Eye (tissue), 1 donor: ENCODE results near the gene IPCEF1.
"Not testable (repeated sequence)": the region's sequence is repeated elsewhere in the genome, so short reads cannot be mapped to it uniquely, and the experiment has no call there.

Source experiments
- DNase-seq: peaks from one replicate; pipeline ENCODE4 v3.0.0-alpha.2; 2015

IPCEF1 gene

GRCh38 chr6:154329350-154330170, 27.0 kb downstream of the IPCEF1 start:
- DNase-seq, result no peak

GRCh38 chr6:154327313-154327712, 29.3 kb downstream of the IPCEF1 start:
- not testable (repeated sequence) for DNase-seq

GRCh38 chr6:154325142-154325541, 31.5 kb downstream of the IPCEF1 start:
- DNase-seq, result no peak

DNA sequence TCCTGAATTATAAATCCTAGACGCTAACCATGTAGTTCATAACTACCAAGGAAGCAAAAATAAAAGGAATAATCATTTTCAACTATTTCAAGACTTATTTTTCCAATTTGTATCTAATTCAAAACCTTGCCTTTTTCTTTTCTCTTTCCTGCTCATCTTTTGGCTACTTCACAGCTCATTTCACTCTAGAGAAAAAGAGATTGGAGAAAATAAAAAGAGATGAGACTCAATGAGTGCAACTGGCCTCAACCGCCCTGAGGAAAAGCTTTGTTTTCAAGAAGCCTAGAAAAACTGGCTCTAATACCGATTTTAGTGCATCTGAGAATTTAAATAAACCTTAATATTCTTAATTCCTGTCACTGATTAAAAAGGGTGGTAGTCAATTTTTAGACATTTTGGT, 36.4 kb downstream of the IPCEF1 start:
- DNase-seq, result no peak

DNA sequence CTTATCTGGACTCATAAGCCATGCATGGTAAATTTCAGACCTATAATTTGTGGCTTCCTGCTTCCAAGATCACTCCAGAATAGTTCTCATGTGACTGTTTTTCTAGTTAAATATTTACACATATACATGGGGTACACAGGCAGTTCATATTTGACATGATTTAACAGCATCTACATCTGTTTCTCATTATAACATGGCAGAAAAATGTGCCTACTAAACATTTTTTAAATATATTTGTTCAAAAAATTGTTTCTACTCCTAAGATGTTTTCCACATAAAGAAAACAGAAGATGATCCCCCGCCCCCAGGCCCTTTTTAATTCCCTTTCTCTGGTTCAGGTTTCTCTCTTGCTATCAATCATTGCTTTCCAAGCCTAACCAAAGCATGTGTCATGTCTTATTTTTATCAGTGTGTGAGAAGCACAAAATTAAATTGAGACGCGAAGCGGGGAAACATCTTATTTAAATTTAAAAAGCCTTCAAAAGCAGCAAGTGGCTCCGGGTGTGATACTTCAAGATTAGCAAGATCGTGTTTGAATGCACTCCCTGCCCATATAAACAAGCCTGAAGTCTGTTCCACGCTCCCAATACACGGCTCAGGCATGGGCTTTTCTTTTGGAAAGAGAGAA, 37.3 kb downstream of the IPCEF1 start:
- DNase-seq, result peak; percentile 79

GRCh38 chr6:154318721-154319120, 37.9 kb downstream of the IPCEF1 start:
- DNase-seq, result peak; percentile 15

DNA sequence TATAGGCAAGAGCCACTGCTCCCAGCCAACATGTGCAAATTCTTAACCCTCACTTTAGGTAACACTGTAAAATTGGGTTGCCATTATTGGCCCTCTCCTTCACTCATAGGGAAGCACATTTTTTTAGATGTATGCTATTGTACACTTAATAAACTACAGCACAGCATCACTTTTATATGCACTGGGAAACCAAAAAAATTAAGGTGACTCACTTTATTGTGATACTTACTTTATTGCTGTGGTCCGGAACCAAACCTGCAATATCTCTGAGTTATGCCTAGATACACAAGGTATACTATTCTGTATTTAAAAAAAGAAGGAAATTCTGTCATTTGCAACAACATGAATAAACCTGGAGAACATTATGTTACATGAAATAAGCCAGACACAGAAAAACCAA, 40.5 kb downstream of the IPCEF1 start:
- no peak for DNase-seq

GRCh38 chr6:154314084-154314483, 42.5 kb downstream of the IPCEF1 start:
- no peak for DNase-seq

- no peak for DNase-seq
Observed at GRCh38 chr6:154308986-154309385, 47.6 kb downstream of the IPCEF1 start.

GRCh38 chr6:154307696-154308425, 48.7 kb downstream of the IPCEF1 start:
- DNase-seq, result no peak

DNA sequence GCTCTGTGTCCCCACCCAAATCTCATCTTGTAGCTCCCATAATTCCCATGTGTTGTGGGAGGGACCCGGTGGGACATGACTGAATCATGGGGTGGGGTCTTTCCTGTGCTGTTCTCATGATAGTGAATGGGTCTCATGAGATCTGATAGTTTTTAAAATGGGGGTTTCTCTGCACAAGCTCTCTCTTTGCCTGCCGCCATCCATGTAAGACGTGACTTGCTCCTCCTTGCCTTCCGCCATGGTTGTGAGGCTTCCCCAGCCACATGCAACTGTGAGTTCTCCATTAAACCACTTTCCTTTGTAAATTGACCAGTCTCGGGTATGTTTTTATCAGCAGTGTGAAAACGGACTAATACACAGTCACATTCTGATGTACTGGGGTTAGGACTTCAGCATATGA, 49.5 kb downstream of the IPCEF1 start:
- not testable (repeated sequence) for DNase-seq

DNA sequence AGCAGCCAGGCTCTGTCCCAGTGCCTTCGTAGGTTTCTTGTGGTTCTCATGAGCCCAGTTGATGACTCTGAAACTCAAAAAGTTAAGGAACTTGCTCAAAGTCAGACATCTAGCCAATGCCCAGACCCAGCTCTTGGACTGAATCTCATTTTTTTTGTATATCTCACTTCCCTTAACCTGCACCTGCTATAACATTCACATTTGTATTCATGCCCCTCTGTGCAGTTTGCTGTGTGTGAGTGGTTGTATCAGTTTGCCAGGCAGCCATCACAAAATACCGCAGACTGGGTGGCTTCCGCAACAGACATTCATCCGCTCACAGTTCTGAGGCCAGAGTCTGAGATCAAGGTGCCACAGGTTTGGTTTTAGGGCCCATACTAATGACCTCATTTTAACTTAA, 49.9 kb downstream of the IPCEF1 start:
- no peak for DNase-seq

- DNase-seq, result no peak
Observed at GRCh38 chr6:154304191-154304590, 52.4 kb downstream of the IPCEF1 start.

- DNase-seq, result not testable (repeated sequence)
Observed at GRCh38 chr6:154303642-154304041, 53.0 kb downstream of the IPCEF1 start.

GRCh38 chr6:154301839-154302752, 54.5 kb downstream of the IPCEF1 start:
- no peak for DNase-seq

GRCh38 chr6:154301086-154301625, 55.4 kb downstream of the IPCEF1 start:
- no peak for DNase-seq

DNA sequence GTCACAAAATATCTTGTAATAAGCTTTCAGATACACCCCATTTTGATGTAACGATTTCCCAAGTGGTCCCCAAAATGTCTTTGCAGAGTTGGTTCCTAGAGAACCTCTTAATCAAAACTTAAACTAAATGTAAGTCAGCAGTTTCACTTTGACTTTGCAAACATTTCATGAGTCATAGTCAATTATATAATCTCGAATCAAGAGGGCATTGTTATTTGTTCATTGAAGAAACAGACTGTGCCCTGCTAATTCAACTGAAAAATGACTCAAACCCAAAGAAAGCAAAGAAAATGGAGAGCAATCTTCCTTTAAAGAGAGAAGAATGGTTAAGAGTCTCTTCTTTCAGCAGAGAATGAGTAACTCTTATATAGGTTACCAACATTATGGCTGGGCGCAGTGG, 58.3 kb downstream of the IPCEF1 start:
- no peak for DNase-seq

DNA sequence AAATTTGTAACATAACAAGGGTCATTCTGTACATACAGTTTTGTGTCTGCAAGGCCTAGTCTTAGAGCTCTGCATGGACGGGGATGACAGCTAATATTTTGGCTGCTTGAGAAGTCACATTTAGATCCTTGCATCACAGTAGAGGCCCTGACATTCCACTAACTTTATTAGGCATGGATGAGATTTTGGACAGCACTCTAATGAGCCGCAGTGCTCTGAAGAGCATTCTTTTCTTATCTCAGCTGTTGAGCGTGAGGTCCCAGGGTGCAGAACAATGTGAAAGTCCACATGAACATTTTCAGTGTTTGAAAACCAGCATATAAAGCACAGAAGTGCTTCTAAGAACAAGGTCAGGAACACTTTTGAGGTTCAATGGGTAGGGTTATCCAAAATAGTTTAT, 58.9 kb downstream of the IPCEF1 start:
- DNase-seq, result peak; percentile 30

DNA sequence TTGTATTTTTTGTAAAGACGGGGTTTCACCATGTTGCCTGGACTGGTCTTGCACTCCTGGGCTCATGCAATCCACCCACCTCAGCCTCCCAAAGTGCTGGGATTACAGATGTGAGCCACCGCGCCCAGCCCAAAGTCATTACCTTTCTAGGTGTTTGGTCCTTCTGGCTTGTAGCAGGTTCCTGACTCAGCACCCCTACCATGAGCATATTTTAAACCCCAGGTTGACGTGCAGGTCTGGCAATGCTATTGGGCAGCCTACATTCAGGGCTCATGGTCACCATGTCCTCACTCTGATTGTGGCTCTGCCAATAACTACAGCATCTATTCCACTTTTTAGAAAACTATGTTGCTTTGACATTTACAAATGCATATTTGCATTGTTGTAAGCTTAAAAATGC, 59.4 kb downstream of the IPCEF1 start:
- no peak for DNase-seq

GRCh38 chr6:154295733-154296132, 60.9 kb downstream of the IPCEF1 start:
- DNase-seq, result no peak

GRCh38 chr6:154292855-154293519, 63.6 kb downstream of the IPCEF1 start:
- no peak for DNase-seq

GRCh38 chr6:154292066-154292465, 64.5 kb downstream of the IPCEF1 start:
- DNase-seq, result no peak
